Liver (tissue), 9 donors: ENCODE results near the gene PDGFC. TPM values are rescaled to one million over a fixed set of nuclear protein-coding genes. Genes with fewer than 3 reads are reported as not detected.

Source experiments
- DNase-seq: peaks from one replicate; pipeline ENCODE4 v3.0.0-alpha.2; 2017; ENCODE audit warnings: low spot score
- H3K27ac ChIP-seq, 2 donors: one replicate each; pipeline ENCODE4 v1.7.0; 2013; ENCODE audit warnings: inconsistent platforms in 2 of 2, low read length in 2 of 2, control low read depth in 1 of 2, low read depth in 1 of 2, mild to moderate bottlenecking in 1 of 2
- H3K27me3 ChIP-seq, 4 donors: one replicate each; pipeline versions ENCODE4 v1.6.1 to v1.7.0; 2013; ENCODE audit warnings: low read length in 3 of 4, inconsistent platforms in 1 of 4, mild to moderate bottlenecking in 1 of 4, moderate library complexity in 1 of 4; ENCODE audit not compliant: control insufficient read depth in 4 of 4, insufficient read depth in 4 of 4
- H3K36me3 ChIP-seq, 4 donors: one replicate each; pipeline versions ENCODE4 v1.6.1 to v1.7.0; 2013; ENCODE audit warnings: low read length in 3 of 4, mild to moderate bottlenecking in 3 of 4, low read depth in 1 of 4, moderate library complexity in 1 of 4; ENCODE audit not compliant: control insufficient read depth in 4 of 4, insufficient read depth in 3 of 4
- H3K4me1 ChIP-seq, 4 donors: one replicate each; pipeline versions ENCODE4 v1.6.1 to v1.7.0; 2013; ENCODE audit warnings: low read length in 3 of 4, mild to moderate bottlenecking in 3 of 4, moderate library complexity in 1 of 4; ENCODE audit not compliant: control insufficient read depth in 4 of 4, insufficient read depth in 4 of 4
- H3K4me3 ChIP-seq, 3 donors: one replicate each; pipeline versions ENCODE4 v1.6.1 to v1.7.0; 2013; ENCODE audit warnings: low read length in 3 of 3, control low read depth in 1 of 3, low read depth in 1 of 3, mild to moderate bottlenecking in 1 of 3
- H3K9ac ChIP-seq, 2 donors: one replicate each; pipeline ENCODE4 v1.7.0; 2013; ENCODE audit warnings: low read length in 2 of 2, mild to moderate bottlenecking in 2 of 2, moderate library complexity in 2 of 2, control low read depth in 1 of 2, low read depth in 1 of 2
- H3K9me3 ChIP-seq, 4 donors: one replicate each; pipeline versions ENCODE4 v1.6.1 to v1.7.0; 2013; ENCODE audit warnings: low read length in 3 of 4; ENCODE audit not compliant: control insufficient read depth in 4 of 4
- ATF3 ChIP-seq: IDR thresholded peaks from 2 replicates; pipeline ENCODE4 v1.6.1; 2016; ENCODE audit warnings: antibody characterized with exemption
- CTCF ChIP-seq: fragments of 150-350 bp; IDR thresholded peaks from 2 replicates; pipeline ENCODE4 v1.5.1; 2017; ENCODE audit warnings: improper control_type of control experiment, low read depth, low read length; ENCODE audit not compliant: missing input control
- EGR1 ChIP-seq, 2 donors: IDR thresholded peaks; 2 replicates each; pipeline ENCODE4 v1.6.1; 2016 to 2018; ENCODE audit warnings: antibody characterized with exemption in 2 of 2, low read depth in 2 of 2
- FOXA1 ChIP-seq: IDR thresholded peaks from 2 replicates; pipeline ENCODE4 v1.6.1; 2016; ENCODE audit warnings: antibody characterized with exemption
- FOXA2 ChIP-seq: IDR thresholded peaks from 2 replicates; pipeline ENCODE4 v1.6.1; 2016; ENCODE audit warnings: antibody characterized with exemption
- GABPA ChIP-seq, 2 donors: IDR thresholded peaks in 1 of 2; conservative IDR thresholded peaks in 1 of 2; 2 replicates each; pipeline ENCODE4 v1.6.1; 2016; ENCODE audit warnings: antibody characterized with exemption in 2 of 2, mild to moderate bottlenecking in 1 of 2, moderate library complexity in 1 of 2
- HNF4A ChIP-seq, 2 donors: conservative IDR thresholded peaks; 2 replicates each; pipeline ENCODE4 v1.6.1; 2016; ENCODE audit warnings: antibody characterized with exemption in 2 of 2, mild to moderate bottlenecking in 2 of 2
- HNF4G ChIP-seq: IDR thresholded peaks from 2 replicates; pipeline ENCODE4 v1.6.1; 2016; ENCODE audit warnings: antibody characterized with exemption
- JUND ChIP-seq, 2 donors: IDR thresholded peaks; 2 replicates each; pipeline ENCODE4 v1.6.1; 2016; ENCODE audit warnings: antibody characterized with exemption in 2 of 2
- MAX ChIP-seq: IDR thresholded peaks from 2 replicates; pipeline ENCODE4 v1.6.1; 2016; ENCODE audit warnings: antibody characterized with exemption
- NR2F2 ChIP-seq: IDR thresholded peaks from 2 replicates; pipeline ENCODE4 v1.6.1; 2016; ENCODE audit warnings: antibody characterized with exemption
- RAD21 ChIP-seq, 2 donors: IDR thresholded peaks; 2 replicates each; pipeline ENCODE4 v1.6.1; 2016; ENCODE audit warnings: antibody characterized with exemption in 2 of 2, mild to moderate bottlenecking in 2 of 2
- REST ChIP-seq: IDR thresholded peaks from 2 replicates; pipeline ENCODE4 v1.6.1; 2016; ENCODE audit warnings: antibody characterized with exemption, mild to moderate bottlenecking
- RXRA ChIP-seq, 2 donors: IDR thresholded peaks; 2 replicates each; pipeline ENCODE4 v1.6.1; 2017 to 2018; ENCODE audit warnings: antibody characterized with exemption in 2 of 2, mild to moderate bottlenecking in 1 of 2
- SP1 ChIP-seq: IDR thresholded peaks from 2 replicates; pipeline ENCODE4 v1.6.1; 2018; ENCODE audit warnings: antibody characterized with exemption, mild to moderate bottlenecking
- TAF1 ChIP-seq: conservative IDR thresholded peaks from 2 replicates; pipeline ENCODE4 v1.6.1; 2016; ENCODE audit warnings: antibody characterized with exemption, mild to moderate bottlenecking
- YY1 ChIP-seq: IDR thresholded peaks from 2 replicates; pipeline ENCODE4 v1.6.1; 2016; ENCODE audit warnings: antibody characterized with exemption, mild to moderate bottlenecking
- ZBTB33 ChIP-seq: IDR thresholded peaks from 2 replicates; pipeline ENCODE4 v1.6.1; 2016; ENCODE audit warnings: antibody characterized with exemption
- WGBS: extraction: QIAGEN DNeasy Blood & Tissue Kit; methylation state at CpG from one replicate; pipeline ENCODE4 v1.1.7; 2013; 5-methylcytosine and 5-hydroxymethylcytosine counted together
- polyA plus RNA-seq, 2 donors: library from polyadenylated mRNA; stranded (reverse) in 1 of 2; unstranded in 1 of 2; fragments of 200-250 nt in 1 of 2; fragments of >200 nt in 1 of 2; fragmentation: Nextera tagmentation in 1 of 2; extraction: Ambion mirVana in 1 of 2; gene quantifications; one replicate each; pipeline versions ENCODE4 v1.2.1 to v1.2.3, GENCODE V29; 2013 to 2015
- total RNA-seq, 2 donors: library from RNA; depleted of rRNA; stranded (reverse); fragments of >200 nt; gene quantifications; one replicate each; pipeline ENCODE4 v1.2.3, GENCODE V29; 2014
- donor health status: healthy.
- donor health status: healthy.
- donor health status: healthy.
- donor health status: healthy.
- donor health status: healthy.

PDGFC gene
- total and polyA plus RNA-seq, 4 donors: 5.8 to 25.7 (median 9.7) TPM

- no peak for TF ChIP-seq HNF4G
These were observed 97.8 kb downstream of the PDGFC start (continued) for GRCh38 chr4:156873799-156874198.

- Histone ChIP-seq H3K36me3 (no peaks in the 10 kb centered on the region), H3K9me3 (no peaks in the 10 kb centered on the region), H3K4me3 (no peak overlapping the region), H3K9ac (no peak overlapping the region), H3K4me1 (no peaks in the 10 kb centered on the region), H3K27me3 (no peaks in the 10 kb centered on the region), H3K27ac (no peak overlapping the region)
- TF ChIP-seq HNF4G (no peak), ATF3 (no peak), GABPA (IDR thresholded peaks at IDR 0.05 in 1 of 2, conservative IDR thresholded peaks at IDR 0.05 in 1 of 2) (no peak), RAD21 (IDR thresholded peaks at IDR 0.05) (no peak), SP1 (no peak), TAF1 (no peak), CTCF (no peak), RXRA (IDR thresholded peaks at IDR 0.05) (no peak), ZBTB33 (no peak), EGR1 (IDR thresholded peaks at IDR 0.05; ENCODE audit: low read depth in 2 of 2) (no peak), HNF4A (conservative IDR thresholded peaks at IDR 0.05) (no peak), JUND (IDR thresholded peaks at IDR 0.05) (no peak), NR2F2 (no peak), REST (no peak), MAX (no peak), FOXA1 (no peak), FOXA2 (no peak), YY1 (no peak)
- no peak for DNase-seq
- WGBS: 90% methylated on average over 3 of the region's 3 CpGs
These were observed 100.7 kb downstream of the PDGFC start for GRCh38 chr4:156870861-156871260.
